ENCODE measurements around the gene VSIG10.

VSIG10 gene

GRCh38 chr12:118109088-118109487 is 5.3 kb upstream of the VSIG10 start:
- DNase-seq (ENCODE audit: low read depth in 2 of 2) = no peak
- TF ChIP-seq CTCF (IDR thresholded peaks at IDR 0.05; ENCODE audit: low read depth, low read length) = no peak
- no peak overlapping the region for H3K4me3 ChIP-seq (replicated peaks in 1 of 2; ENCODE audit: low read depth in 2 of 2, low read length in 2 of 2)

GRCh38 chr12:118107694-118108093 is 3.9 kb upstream of the VSIG10 start:
- DNase-seq (ENCODE audit: low read depth in 2 of 2) = no peak
- no peak for TF ChIP-seq CTCF (IDR thresholded peaks at IDR 0.05; ENCODE audit: low read depth, low read length)
- no peak overlapping the region for H3K4me3 ChIP-seq (replicated peaks in 1 of 2; ENCODE audit: low read depth in 2 of 2, low read length in 2 of 2)

- no peak for TF ChIP-seq CTCF (IDR thresholded peaks at IDR 0.05; ENCODE audit: low read depth, low read length)
- H3K4me3 ChIP-seq (replicated peaks in 1 of 2; ENCODE audit: low read depth in 2 of 2, low read length in 2 of 2) = no peak overlapping the region
- no peak for DNase-seq (ENCODE audit: low read depth in 2 of 2)
Observed at GRCh38 chr12:118107011-118107410, 3.2 kb upstream of the VSIG10 start.

- DNase-seq (ENCODE audit: low read depth in 2 of 2) = peak; percentile 8 to 11
- peak overlapping the region; percentile 72 to 75 for H3K4me3 ChIP-seq (replicated peaks in 1 of 2; ENCODE audit: low read depth in 2 of 2, low read length in 2 of 2)
- TF ChIP-seq CTCF (IDR thresholded peaks at IDR 0.05; ENCODE audit: low read depth, low read length) = no peak
Observed at GRCh38 chr12:118103201-118103600, 610 bp downstream of the VSIG10 start.

- TF ChIP-seq CTCF (IDR thresholded peaks at IDR 0.05; ENCODE audit: low read depth, low read length) = no peak
- H3K4me3 ChIP-seq (replicated peaks in 1 of 2; ENCODE audit: low read depth in 2 of 2, low read length in 2 of 2) = peak overlapping the region in 1 of 2 donors; percentile 75
- DNase-seq (ENCODE audit: low read depth in 2 of 2) = no peak
Observed at GRCh38 chr12:118102609-118103008, 1.2 kb downstream of the VSIG10 start.

- TF ChIP-seq CTCF (IDR thresholded peaks at IDR 0.05; ENCODE audit: low read depth, low read length) = no peak
- no peak overlapping the region for H3K4me3 ChIP-seq (replicated peaks in 1 of 2; ENCODE audit: low read depth in 2 of 2, low read length in 2 of 2)
- no peak for DNase-seq (ENCODE audit: low read depth in 2 of 2)
Observed at GRCh38 chr12:118102070-118102469, 1.7 kb downstream of the VSIG10 start.

- H3K4me3 ChIP-seq (replicated peaks in 1 of 2; ENCODE audit: low read depth in 2 of 2, low read length in 2 of 2) = no peak overlapping the region
- DNase-seq (ENCODE audit: low read depth in 2 of 2) = no peak
- TF ChIP-seq CTCF (IDR thresholded peaks at IDR 0.05; ENCODE audit: low read depth, low read length) = no peak
Observed at GRCh38 chr12:118101051-118101450, 2.8 kb downstream of the VSIG10 start.

Data from cardiac fibroblast (primary cell).